Neuronal stem cell (in vitro differentiated cells): ENCODE data around the gene PCDHGA7.
"Not testable (repeated sequence)": the region's sequence is repeated elsewhere in the genome, so short reads cannot be mapped to it uniquely, and the experiment has no call there.

ENCODE experiments used
- DNase-seq: peaks from one replicate; pipeline ENCODE4 v3.0.0-alpha.2; 2013; ENCODE audit warnings: low spot score
- H2AFZ ChIP-seq: one replicate; pipeline ENCODE4 v1.6.1; 2013; ENCODE audit warnings: mild to moderate bottlenecking, low read length, inconsistent platforms
- H2AK5ac ChIP-seq: 2 replicates; pipeline ENCODE4 v1.6.1; 2013; ENCODE audit warnings: low read depth, mild to moderate bottlenecking, inconsistent platforms, low read length, moderate library complexity, mixed read lengths
- H2BK120ac ChIP-seq: 2 replicates; pipeline ENCODE4 v1.6.1; 2013; ENCODE audit warnings: low read depth, mild to moderate bottlenecking, inconsistent platforms, low read length, moderate library complexity, mixed read lengths
- H2BK12ac ChIP-seq: one replicate; pipeline ENCODE4 v1.6.1; 2013; ENCODE audit warnings: low read length, inconsistent platforms
- H2BK15ac ChIP-seq: 2 replicates; pipeline ENCODE4 v1.6.1; 2013; ENCODE audit warnings: mild to moderate bottlenecking, low read length, inconsistent platforms, mixed read lengths
- H2BK5ac ChIP-seq: one replicate; pipeline ENCODE4 v1.6.1; 2013; ENCODE audit warnings: inconsistent platforms, mild to moderate bottlenecking, low read length, moderate library complexity
- H3K14ac ChIP-seq: one replicate; pipeline ENCODE4 v1.6.1; 2013; ENCODE audit warnings: low read length, inconsistent platforms
- H3K18ac ChIP-seq: 2 replicates; pipeline ENCODE4 v1.6.1; 2013; ENCODE audit warnings: low read length, inconsistent platforms
- H3K23ac ChIP-seq: 2 replicates; pipeline ENCODE4 v1.6.1; 2013; ENCODE audit warnings: low read depth, mild to moderate bottlenecking, mixed read lengths, low read length, inconsistent platforms; ENCODE audit not compliant: poor library complexity
- H3K27ac ChIP-seq: replicated peaks from 3 replicates; pipeline ENCODE4 v1.5.1; 2013; ENCODE audit warnings: low read length, inconsistent platforms
- H3K27me3 ChIP-seq, 3 experiments: 2 replicates each; pipeline ENCODE4 v1.6.1; 2013; ENCODE audit warnings: low read length in 3 of 3, mild to moderate bottlenecking in 2 of 3, inconsistent platforms in 1 of 3, low read depth in 1 of 3, mixed read lengths in 1 of 3, moderate library complexity in 1 of 3; ENCODE audit not compliant: control insufficient read depth in 3 of 3, insufficient read depth in 3 of 3
- H3K36me3 ChIP-seq, 2 donors: replicated peaks in 1 of 2; 2 replicates each; pipeline ENCODE4 v1.6.1; 2013; ENCODE audit warnings: low read length in 2 of 2; ENCODE audit not compliant: control insufficient read depth in 2 of 2, insufficient read depth in 2 of 2
- H3K4ac ChIP-seq: 2 replicates; pipeline ENCODE4 v1.6.1; 2013; ENCODE audit warnings: inconsistent platforms, mild to moderate bottlenecking, low read length, moderate library complexity
- H3K4me1 ChIP-seq, 2 donors: 1 replicate in 1 of 2; 2 replicates in 1 of 2; pipeline ENCODE4 v1.6.1; 2013; ENCODE audit warnings: low read length in 2 of 2, low read depth in 1 of 2; ENCODE audit not compliant: control insufficient read depth in 2 of 2, insufficient read depth in 1 of 2
- H3K4me2 ChIP-seq: one replicate; pipeline ENCODE4 v1.6.1; 2013; ENCODE audit warnings: mild to moderate bottlenecking, low read length, inconsistent platforms; ENCODE audit not compliant: insufficient read depth, poor library complexity, severe bottlenecking
- H3K4me3 ChIP-seq, 2 donors: 2 replicates each; pipeline ENCODE4 v1.5.1; 2013; ENCODE audit warnings: low read length in 2 of 2, mild to moderate bottlenecking in 2 of 2, inconsistent platforms in 1 of 2, moderate library complexity in 1 of 2
- H3K79me1 ChIP-seq: one replicate; pipeline ENCODE4 v1.6.1; 2013; ENCODE audit warnings: low read depth, mild to moderate bottlenecking, inconsistent platforms, low read length, moderate library complexity
- H3K9ac ChIP-seq: one replicate; pipeline ENCODE4 v1.6.1; 2013; ENCODE audit warnings: mild to moderate bottlenecking, low read depth, low read length, inconsistent platforms; ENCODE audit not compliant: poor library complexity
- H3K9me3 ChIP-seq, 2 donors: replicated peaks in 1 of 2; 2 replicates each; pipeline versions ENCODE3 to v1.6.1; 2013; ENCODE audit warnings: low read length in 2 of 2, mild to moderate bottlenecking in 2 of 2, inconsistent platforms in 1 of 2, low read depth in 1 of 2, mixed read lengths in 1 of 2, moderate library complexity in 1 of 2; ENCODE audit not compliant: control insufficient read depth in 2 of 2, insufficient read depth in 1 of 2
- H4K8ac ChIP-seq: one replicate; pipeline ENCODE4 v1.6.1; 2013; ENCODE audit warnings: low read depth, mild to moderate bottlenecking, inconsistent platforms, low read length, moderate library complexity
- H4K91ac ChIP-seq: one replicate; pipeline ENCODE4 v1.6.1; 2013; ENCODE audit warnings: low read length, low read depth, mild to moderate bottlenecking, inconsistent platforms; ENCODE audit not compliant: poor library complexity
- WGBS, 2 donors: extraction: QIAGEN DNeasy Blood & Tissue Kit; methylation state at CpG; one replicate each; pipeline ENCODE4 v1.1.7; 2013; ENCODE audit warnings: missing lambda C conversion rate in 2 of 2, mixed read lengths in 1 of 2; ENCODE audit not compliant: insufficient read length in 2 of 2, insufficient replicate concordance in 1 of 2; ENCODE audit errors: extremely low coverage in 2 of 2; 5-methylcytosine and 5-hydroxymethylcytosine counted together

The PCDHGA7 gene

GRCh38 chr5:141397756-141398551, 15.4 kb downstream of the PCDHGA7 start, which contains the start of gene PCDHGB5:
PCDHGB5 (plus strand) TSS chr5:141397947; CDS start chr5:141398128, 181 bp downstream.
- not testable (repeated sequence) for H3K23ac ChIP-seq, H2BK12ac ChIP-seq, H3K18ac ChIP-seq, H3K27ac ChIP-seq, H2AK5ac ChIP-seq, H2BK120ac ChIP-seq, H2AFZ ChIP-seq, H2BK5ac ChIP-seq, H3K4me3 ChIP-seq, DNase-seq, H3K9ac ChIP-seq, H3K4ac ChIP-seq, H4K8ac ChIP-seq, H2BK15ac ChIP-seq, H3K79me1 ChIP-seq, H3K4me1 ChIP-seq, H4K91ac ChIP-seq, H3K27me3 ChIP-seq, H3K14ac ChIP-seq, H3K4me2 ChIP-seq
- Histone ChIP-seq H3K36me3 (peaks cover 5 to 13% of the 10 kb centered on the region in 2 donors), H3K9me3 (peaks cover 32 to 72% of the 10 kb centered on the region in 2 donors)
- WGBS, 2 donors: no CpG with 5 or more reads among the region's 43 CpGs

GRCh38 chr5:141398608-141399007, 16.1 kb downstream of the PCDHGA7 start:
- DNase-seq: no peak
- Histone ChIP-seq H3K4me1 (no peaks in the 10 kb centered on the region), H2AK5ac (no peak overlapping the region), H4K8ac (no peak overlapping the region), H3K4me2 (no peak overlapping the region), H3K27me3 (no peaks in the 10 kb centered on the region), H3K9ac (no peak overlapping the region), H3K4me3 (no peak overlapping the region), H2BK12ac (no peak overlapping the region), H2BK120ac (no peak overlapping the region), H2AFZ (no peak overlapping the region), H3K9me3 (peaks cover 31 to 72% of the 10 kb centered on the region in 2 donors), H4K91ac (no peak overlapping the region), H2BK15ac (no peak overlapping the region), H3K79me1 (peaks cover 2% of the 10 kb centered on the region), H3K36me3 (peaks cover 3 to 6% of the 10 kb centered on the region in 2 donors), H3K14ac (no peak overlapping the region), H3K27ac (no peak overlapping the region), H2BK5ac (no peak overlapping the region), H3K18ac (no peak overlapping the region), H3K23ac (no peak overlapping the region), H3K4ac (no peak overlapping the region)
- WGBS, 2 donors: no CpG with 5 or more reads among the region's 15 CpGs

- Histone ChIP-seq H2AK5ac (peak overlapping the region; percentile 84), H2BK120ac (peak overlapping the region; percentile 41), H4K8ac (no peak overlapping the region), H3K27me3 (no peaks in the 10 kb centered on the region), H3K4me1 (no peaks in the 10 kb centered on the region), H2BK15ac (no peak overlapping the region), H3K4me2 (no peak overlapping the region), H3K9me3 (peaks cover 29 to 74% of the 10 kb centered on the region in 2 donors), H2BK5ac (no peak overlapping the region), H4K91ac (peak overlapping the region; percentile 64), H3K18ac (no peak overlapping the region), H3K27ac (no peak overlapping the region), H2BK12ac (no peak overlapping the region), H3K4me3 (peak overlapping the region in 1 of 2 donors; percentile 19), H3K4ac (no peak overlapping the region), H3K36me3 (no peaks in the 10 kb centered on the region), H3K79me1 (peaks cover under 1% of the 10 kb centered on the region), H3K9ac (peak overlapping the region; percentile 44), H2AFZ (no peak overlapping the region), H3K23ac (peak overlapping the region; percentile 31), H3K14ac (no peak overlapping the region)
- no CpG with 5 or more reads among the region's 61 CpGs for WGBS, 2 donors
- DNase-seq: no peak
These were observed 17.2 kb downstream of the PCDHGA7 start for GRCh38 chr5:141399555-141400258.
